Transverse colon (tissue), 4 donors: ENCODE measurements around the gene ITGB3BP. TPM values are rescaled to one million over a fixed set of nuclear protein-coding genes. Genes with fewer than 3 reads are reported as not detected.
"Not testable (repeated sequence)": the region's sequence is repeated elsewhere in the genome, so short reads cannot be mapped to it uniquely, and the experiment has no call there.

Experiments used
- DNase-seq: peaks from one replicate; pipeline ENCODE4 v3.0.0-alpha.2; 2019
- H3K27ac ChIP-seq, 4 donors: fragments of 200-600 bp; sonication (generic); 2 replicates each; pipeline ENCODE4 v1.5.1; 2016 to 2018; ENCODE audit warnings: inconsistent platforms in 4 of 4
- H3K27me3 ChIP-seq: fragments of 200-600 bp; sonication (generic); 2 replicates; pipeline ENCODE4 v1.5.1; 2017; ENCODE audit warnings: inconsistent platforms
- H3K36me3 ChIP-seq, 4 donors: fragments of 200-600 bp; sonication (generic); 2 replicates each; pipeline ENCODE4 v1.5.1; 2017 to 2019; ENCODE audit warnings: inconsistent platforms in 4 of 4
- H3K4me1 ChIP-seq, 4 donors: fragments of 200-600 bp; sonication (generic); 2 replicates each; pipeline ENCODE4 v1.5.1; 2017 to 2020; ENCODE audit warnings: inconsistent platforms in 4 of 4
- H3K4me3 ChIP-seq, 4 donors: fragments of 200-600 bp; sonication (generic); 1 replicate in 1 of 4; 2 replicates in 3 of 4; pipeline versions ENCODE4 v1.5.1 to v1.6.1; 2017 to 2019; ENCODE audit warnings: inconsistent platforms in 4 of 4
- H3K9me3 ChIP-seq, 2 donors: fragments of 200-600 bp; sonication (generic); 2 replicates each; pipeline ENCODE4 v1.5.1; 2017 to 2019; ENCODE audit warnings: inconsistent platforms in 2 of 2
- EP300 ChIP-seq: sonication (generic); formaldehyde crosslinking; IDR thresholded peaks from one replicate; pipeline ENCODE4 v1.6.1; 2017; ENCODE audit warnings: antibody characterized with exemption, low read depth
- POLR2A ChIP-seq: fragments of 450-650 bp; IDR thresholded peaks from one replicate; pipeline ENCODE4 v1.6.1; 2016; ENCODE audit warnings: antibody characterized with exemption, mild to moderate bottlenecking, moderate library complexity
- POLR2AphosphoS5 ChIP-seq, 3 donors: sonication (generic); formaldehyde crosslinking; IDR thresholded peaks; one replicate each; pipeline ENCODE4 v1.6.1; 2016; ENCODE audit warnings: antibody characterized with exemption in 3 of 3
- WGBS, 2 donors: methylation state at CpG; one replicate each; pipeline ENCODE4 v1.1.5; 2018; ENCODE audit warnings: low coverage in 1 of 2; 5-methylcytosine and 5-hydroxymethylcytosine counted together
- in situ Hi-C, 4 donors: fragments of 200-750 bp; cut with MboI; loops; one replicate each; pipeline versions ENCODE4 v1.15.0 to v1.15.1; 2017; ENCODE audit warnings: low sequenced_read_pairs in 3 of 4, low pct_ligation_motif_present in 1 of 4, low pct_unique_long_range_greater_than_20kb in 1 of 4
- intact Hi-C: fragments of 100-400 bp; cut with DNase I; formaldehyde crosslinking; loops from one replicate; pipeline ENCODE4 v1.15.1; 2023; ENCODE audit warnings: low total_unique reads
- total RNA-seq, 4 donors: library from RNA; depleted of rRNA; stranded (reverse); fragments of >200 nt; gene quantifications; one replicate each; pipeline ENCODE4 v1.1.0, GENCODE V29; 2016
- TF ChIP-seq, protein P1 (sequence below), 5 experiments: fragments of 200-600 bp in 3 of 5; fragments of 450-650 bp in 2 of 5; sonication (generic) in 3 of 5; IDR thresholded peaks; 1 replicate in 2 of 5; 2 replicates in 3 of 5; pipeline ENCODE4 v1.5.1; 2016 to 2017; ENCODE audit warnings: antibody characterized with exemption in 5 of 5, inconsistent platforms in 3 of 5, mild to moderate bottlenecking in 2 of 5, moderate library complexity in 1 of 5

The ITGB3BP gene, protein sequence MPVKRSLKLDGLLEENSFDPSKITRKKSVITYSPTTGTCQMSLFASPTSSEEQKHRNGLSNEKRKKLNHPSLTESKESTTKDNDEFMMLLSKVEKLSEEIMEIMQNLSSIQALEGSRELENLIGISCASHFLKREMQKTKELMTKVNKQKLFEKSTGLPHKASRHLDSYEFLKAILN
- 10 to 100 TPM in 2 of 4 donors, 1 to 10 TPM in 1, under 1 TPM in 1; 0.80 to 12.2 (median 7.1) TPM for total RNA-seq

DNA sequence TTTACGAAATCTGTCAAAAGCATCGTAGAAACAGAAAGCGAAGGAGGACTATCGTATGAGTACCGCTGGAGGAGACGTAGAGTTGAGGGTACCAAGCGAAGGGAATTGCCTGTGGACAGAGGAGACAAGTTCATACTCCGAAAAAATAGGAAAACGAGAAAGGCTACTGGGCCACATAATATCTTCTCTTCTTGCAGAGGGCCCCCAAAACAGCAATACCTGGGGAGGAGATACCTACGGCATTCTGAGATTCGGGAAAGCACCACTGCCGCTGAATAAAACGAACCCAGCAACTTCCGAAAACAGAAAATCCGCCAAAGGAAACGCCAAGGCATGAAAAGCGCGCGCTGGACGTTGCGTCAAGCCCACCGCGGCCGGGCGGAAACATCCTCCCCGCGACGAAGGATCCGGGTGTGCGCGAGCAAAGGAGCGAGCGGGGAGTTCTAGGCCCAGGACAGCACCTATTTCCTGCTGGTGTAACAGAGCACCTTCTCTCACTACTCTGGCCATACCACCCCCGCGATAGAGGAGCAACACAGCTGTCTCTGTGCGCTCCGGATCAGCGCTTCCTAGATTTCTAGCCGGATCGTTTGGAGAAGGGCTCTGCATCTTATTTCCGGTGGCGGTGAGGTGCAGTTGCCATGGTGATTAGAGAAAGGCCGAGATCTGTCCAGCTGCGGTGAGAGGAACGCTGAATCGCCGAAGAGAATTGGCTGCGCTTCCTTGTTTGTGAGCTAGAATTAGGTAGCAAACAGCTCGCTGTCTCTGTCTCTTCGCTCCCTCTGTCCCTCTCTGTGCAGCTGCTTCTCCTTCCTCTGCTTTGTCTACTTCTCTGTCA lies at the start of gene ITGB3BP, which contains the start of gene EFCAB7:
ITGB3BP (minus strand) TSS at position 335 of the 838 bp plus-strand sequence; CDS start at position 243, 92 bp downstream.
EFCAB7 (plus strand) TSS at position 635 of the 838 bp plus-strand sequence. CDS start 2,048 bp downstream, outside the sequence.
- DNase-seq: peak; percentile 86
- H3K9me3 ChIP-seq: no peaks in the 10 kb centered on the region
- TF ChIP-seq POLR2A: peak; percentile 39
- TF ChIP-seq EP300: no peak
- TF ChIP-seq, protein P1, sequence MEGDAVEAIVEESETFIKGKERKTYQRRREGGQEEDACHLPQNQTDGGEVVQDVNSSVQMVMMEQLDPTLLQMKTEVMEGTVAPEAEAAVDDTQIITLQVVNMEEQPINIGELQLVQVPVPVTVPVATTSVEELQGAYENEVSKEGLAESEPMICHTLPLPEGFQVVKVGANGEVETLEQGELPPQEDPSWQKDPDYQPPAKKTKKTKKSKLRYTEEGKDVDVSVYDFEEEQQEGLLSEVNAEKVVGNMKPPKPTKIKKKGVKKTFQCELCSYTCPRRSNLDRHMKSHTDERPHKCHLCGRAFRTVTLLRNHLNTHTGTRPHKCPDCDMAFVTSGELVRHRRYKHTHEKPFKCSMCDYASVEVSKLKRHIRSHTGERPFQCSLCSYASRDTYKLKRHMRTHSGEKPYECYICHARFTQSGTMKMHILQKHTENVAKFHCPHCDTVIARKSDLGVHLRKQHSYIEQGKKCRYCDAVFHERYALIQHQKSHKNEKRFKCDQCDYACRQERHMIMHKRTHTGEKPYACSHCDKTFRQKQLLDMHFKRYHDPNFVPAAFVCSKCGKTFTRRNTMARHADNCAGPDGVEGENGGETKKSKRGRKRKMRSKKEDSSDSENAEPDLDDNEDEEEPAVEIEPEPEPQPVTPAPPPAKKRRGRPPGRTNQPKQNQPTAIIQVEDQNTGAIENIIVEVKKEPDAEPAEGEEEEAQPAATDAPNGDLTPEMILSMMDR (IDR thresholded peaks at IDR 0.05): no peak
- peak; percentile 3 to 55 (median 35) for TF ChIP-seq POLR2AphosphoS5 (IDR thresholded peaks at IDR 0.05)
- peaks cover 6 to 22% (median 15%) of the 10 kb centered on the region in 4 donors for H3K4me1 ChIP-seq
- in situ Hi-C loops (no loop called here), intact Hi-C loops (no loop called here)
- peak within 1 kb of the TSS; percentile 45 to 73 (median 66) for H3K4me3 ChIP-seq
- 0 to 1% methylated on average over 29 to 50 of the region's 50 CpGs for WGBS, 2 donors
- peaks cover 0 to 7% (median 0%) of the 10 kb centered on the region in 4 donors for H3K36me3 ChIP-seq
- no peaks in the 10 kb centered on the region for H3K27me3 ChIP-seq
- peak within 1 kb of the TSS; percentile 86 to 94 (median 92) for H3K27ac ChIP-seq

DNA sequence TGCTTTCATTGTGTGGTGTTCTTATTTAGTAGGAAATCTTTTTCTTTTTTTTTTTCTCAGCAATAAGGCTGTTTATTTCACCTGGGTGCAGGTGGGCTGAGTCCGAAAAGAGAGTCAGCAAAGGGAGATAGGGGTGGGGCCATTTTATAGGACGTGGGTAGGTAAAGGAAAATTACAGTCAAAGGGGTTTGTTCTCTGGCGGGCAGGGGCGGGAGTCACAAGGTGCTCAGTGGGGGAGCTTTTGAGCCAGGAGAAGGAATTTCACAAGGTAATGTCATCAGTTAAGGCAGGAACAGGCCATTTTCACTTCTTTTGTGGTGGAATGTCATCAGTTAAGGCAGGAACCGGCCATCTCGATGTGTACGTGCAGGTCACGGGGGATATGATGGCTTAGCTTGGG lies 49.7 kb upstream of the ITGB3BP start:
- H3K36me3 ChIP-seq, H3K27ac ChIP-seq, DNase-seq, in situ Hi-C loops, H3K9me3 ChIP-seq, H3K27me3 ChIP-seq, H3K4me3 ChIP-seq, H3K4me1 ChIP-seq: not testable (repeated sequence)
- intact Hi-C loops: loop anchor here (10.0 kb wide), 1 partner anchor 672 kb away; no protein-coding TSS in a partner anchor
- 94 to 95% methylated on average over 4 to 8 of the region's 8 CpGs for WGBS, 2 donors

DNA sequence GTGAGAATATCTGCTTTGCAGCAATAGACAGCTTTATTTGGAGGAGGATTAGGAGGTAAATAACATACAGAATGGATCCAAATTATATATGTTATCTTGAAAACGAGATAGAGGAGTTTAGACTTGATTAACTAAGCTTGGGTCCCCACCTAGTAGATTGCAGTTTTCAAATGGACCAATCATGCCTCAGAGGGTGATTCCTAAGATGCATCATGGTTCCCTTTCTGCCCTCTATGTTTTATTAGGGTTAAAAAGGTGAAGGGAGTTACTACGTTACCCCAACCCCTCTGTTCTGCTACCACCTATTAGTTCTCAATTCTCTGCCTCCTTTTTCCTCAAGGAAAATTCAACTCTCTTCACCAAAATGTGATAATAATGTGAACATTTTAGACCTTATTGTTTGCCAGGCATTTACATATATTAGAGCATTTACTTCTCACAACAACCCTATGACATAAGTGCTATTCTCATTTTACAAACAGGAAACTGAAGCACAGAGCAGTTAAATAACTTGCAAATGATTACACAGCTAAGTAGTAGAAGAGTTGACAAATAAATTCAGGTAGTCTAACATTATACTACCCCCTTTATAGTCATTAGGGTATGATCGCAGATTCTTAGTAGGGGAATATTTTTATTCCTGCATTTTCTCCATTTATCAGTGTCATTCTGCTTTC lies 46.8 kb upstream of the ITGB3BP start:
- in situ Hi-C loops (no loop called here), intact Hi-C loops (loop anchor here (10.0 kb wide), 1 partner anchor 675 kb away; no protein-coding TSS in a partner anchor)
- Histone ChIP-seq H3K27ac (no peak overlapping the region), H3K36me3 (no peaks in the 10 kb centered on the region), H3K4me1 (no peaks in the 10 kb centered on the region), H3K9me3 (no peaks in the 10 kb centered on the region), H3K27me3 (no peaks in the 10 kb centered on the region), H3K4me3 (no peak overlapping the region)
- TF ChIP-seq EP300 (no peak), POLR2AphosphoS5 (IDR thresholded peaks at IDR 0.05) (no peak), POLR2A (no peak)
- TF ChIP-seq, protein P1 (IDR thresholded peaks at IDR 0.05): no peak
- 84 to 90% methylated on average over 3 of the region's 3 CpGs for WGBS, 2 donors
- DNase-seq: no peak

DNA sequence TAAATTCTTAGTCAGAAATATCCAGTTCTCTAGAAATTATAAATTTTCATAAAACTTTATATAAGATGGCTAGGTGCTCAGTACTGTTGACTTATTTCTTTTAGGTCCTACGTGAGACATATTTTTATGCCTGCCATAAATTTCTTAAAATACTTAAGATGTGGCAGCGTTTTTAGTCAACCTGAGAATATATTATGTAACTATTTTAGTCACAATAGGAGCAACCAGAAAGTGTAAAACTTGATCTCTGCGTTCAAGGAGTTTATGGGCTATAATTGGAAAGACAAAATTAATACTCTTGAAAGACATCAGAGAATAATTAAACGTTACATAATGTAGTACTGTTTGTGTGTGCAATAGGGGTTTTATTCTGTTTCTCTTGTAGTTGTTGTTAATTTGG lies 46.0 kb upstream of the ITGB3BP start:
- no peaks in the 10 kb centered on the region for H3K27me3 ChIP-seq
- H3K27ac ChIP-seq: no peak overlapping the region
- DNase-seq: no peak
- in situ Hi-C loops: no loop called here
- 70 to 73% methylated on average over 4 of the region's 4 CpGs for WGBS, 2 donors
- H3K9me3 ChIP-seq: no peaks in the 10 kb centered on the region
- intact Hi-C loops: no loop called here
- no peak overlapping the region for H3K4me3 ChIP-seq
- no peaks in the 10 kb centered on the region for H3K4me1 ChIP-seq
- TF ChIP-seq POLR2A (no peak), EP300 (no peak), POLR2AphosphoS5 (IDR thresholded peaks at IDR 0.05) (no peak)
- TF ChIP-seq, protein P1 (IDR thresholded peaks at IDR 0.05): no peak
- H3K36me3 ChIP-seq: no peaks in the 10 kb centered on the region
